T-helper 17 cell (primary cell): ENCODE data around the gene SMAGP. TPM values are rescaled to one million over a fixed set of nuclear protein-coding genes. Genes with fewer than 3 reads are reported as not detected.
A peak's percentile ranks its signal among the peaks of the same experiment; 100 is the strongest.
"Not testable (repeated sequence)": the region's sequence is repeated elsewhere in the genome, so short reads cannot be mapped to it uniquely, and the experiment has no call there.

Experiments
- ATAC-seq: fragments of 150-1000 bp; cut with Tn5 transposase; 2 replicates; pipeline ENCODE4 v1.10.0; 2021; ENCODE audit warnings: mild to moderate bottlenecking, moderate library complexity
- DNase-seq, 3 donors: peaks; one replicate each; pipeline versions ENCODE4 v3.0.0 to v3.0.0-alpha.2; 2020 to 2021
- H3K9me3 ChIP-seq: one replicate; pipeline ENCODE4 v1.7.0; 2013; ENCODE audit warnings: low read length, mild to moderate bottlenecking; ENCODE audit not compliant: control insufficient read depth, poor library complexity, severe bottlenecking
- H3K27ac Mint-ChIP-seq: one replicate; pipeline ENCODE4 v1.8.0; 2022; ENCODE audit warnings: mild to moderate bottlenecking, moderate library complexity, mixed read lengths
- H3K27me3 Mint-ChIP-seq: one replicate; pipeline ENCODE4 v1.8.0; 2022; ENCODE audit warnings: mixed read lengths
- H3K36me3 Mint-ChIP-seq: one replicate; pipeline ENCODE4 v1.8.0; 2022; ENCODE audit warnings: low read depth, mixed read lengths
- H3K4me1 Mint-ChIP-seq: one replicate; pipeline ENCODE4 v1.8.0; 2022; ENCODE audit warnings: mild to moderate bottlenecking, mixed read lengths
- H3K4me3 Mint-ChIP-seq: one replicate; pipeline ENCODE4 v1.8.0; 2022; ENCODE audit warnings: mild to moderate bottlenecking, moderate library complexity, mixed read lengths
- total RNA-seq, 4 donors: library from RNA in 2 of 4; stranded (reverse) in 2 of 4; gene quantifications; one replicate each; pipeline ENCODE4 v1.2.3 and lab custom pipeline; 2022 to 2026

SMAGP gene
- total RNA-seq, 2 donors from 2014 or later = 1.9 to 3.4 TPM

GRCh38 chr12:51227962-51228361 lies 42.3 kb downstream of the SMAGP start:
- no peak overlapping the region for H3K4me3 Mint-ChIP-seq
- no peaks in the 10 kb centered on the region for H3K9me3 ChIP-seq
- ATAC-seq (no peak), DNase-seq (no peak)
- no peak overlapping the region for H3K27ac Mint-ChIP-seq
- peaks cover 2% of the 10 kb centered on the region for H3K36me3 Mint-ChIP-seq
- H3K27me3 Mint-ChIP-seq = no peaks in the 10 kb centered on the region
- H3K4me1 Mint-ChIP-seq = peaks cover 7% of the 10 kb centered on the region

GRCh38 chr12:51227112-51227511 lies 43.1 kb downstream of the SMAGP start:
- not testable (repeated sequence) for H3K4me3 Mint-ChIP-seq, ATAC-seq

GRCh38 chr12:51225771-51226170 lies 44.4 kb downstream of the SMAGP start:
- no peak for DNase-seq
- Mint-ChIP-seq H3K27ac (no peak overlapping the region), H3K27me3 (no peaks in the 10 kb centered on the region), H3K4me1 (peaks cover 9% of the 10 kb centered on the region), H3K36me3 (peaks cover 2% of the 10 kb centered on the region), H3K4me3 (no peak overlapping the region)
- ATAC-seq = no peak
- no peaks in the 10 kb centered on the region for H3K9me3 ChIP-seq

More at GRCh38 chr12:51227112-51227511, 43.1 kb downstream of the SMAGP start:
- not testable (repeated sequence) for DNase-seq, H3K4me1 Mint-ChIP-seq, H3K36me3 Mint-ChIP-seq, H3K9me3 ChIP-seq, H3K27me3 Mint-ChIP-seq
- peak overlapping the region; percentile 54 for H3K27ac Mint-ChIP-seq

- ATAC-seq (no peak), DNase-seq (no peak)
- H3K4me1 Mint-ChIP-seq = peaks cover 9% of the 10 kb centered on the region
- no peak overlapping the region for H3K27ac Mint-ChIP-seq
- no peaks in the 10 kb centered on the region for H3K27me3 Mint-ChIP-seq
- no peaks in the 10 kb centered on the region for H3K9me3 ChIP-seq
- H3K36me3 Mint-ChIP-seq = peaks cover 2% of the 10 kb centered on the region
- no peak overlapping the region for H3K4me3 Mint-ChIP-seq
Observed at GRCh38 chr12:51225234-51225633, 45.0 kb downstream of the SMAGP start.

- no peak for DNase-seq
- H3K27ac Mint-ChIP-seq = no peak overlapping the region
Observed at GRCh38 chr12:51224625-51225024, 45.6 kb downstream of the SMAGP start.

GRCh38 chr12:51222461-51222860 lies 47.8 kb downstream of the SMAGP start:
- Mint-ChIP-seq H3K27ac (peak overlapping the region; percentile 16), H3K4me3 (no peak overlapping the region), H3K4me1 (peaks cover 19% of the 10 kb centered on the region), H3K36me3 (peaks cover 2% of the 10 kb centered on the region), H3K27me3 (no peaks in the 10 kb centered on the region)
- no peaks in the 10 kb centered on the region for H3K9me3 ChIP-seq
- ATAC-seq (no peak), DNase-seq (no peak)

More at GRCh38 chr12:51224625-51225024, 45.6 kb downstream of the SMAGP start:
- H3K9me3 ChIP-seq = no peaks in the 10 kb centered on the region
- no peak for ATAC-seq
- Mint-ChIP-seq H3K4me1 (peaks cover 9% of the 10 kb centered on the region), H3K4me3 (no peak overlapping the region), H3K27me3 (no peaks in the 10 kb centered on the region), H3K36me3 (peaks cover 2% of the 10 kb centered on the region)

GRCh38 chr12:51219857-51220256 lies 50.4 kb downstream of the SMAGP start:
- not testable (repeated sequence) for H3K27ac Mint-ChIP-seq, H3K9me3 ChIP-seq, H3K27me3 Mint-ChIP-seq, ATAC-seq, DNase-seq, H3K36me3 Mint-ChIP-seq, H3K4me3 Mint-ChIP-seq
- peaks cover 17% of the 10 kb centered on the region for H3K4me1 Mint-ChIP-seq

- Mint-ChIP-seq H3K36me3 (peaks cover 2% of the 10 kb centered on the region), H3K4me1 (peaks cover 18% of the 10 kb centered on the region), H3K4me3 (peak overlapping the region; percentile 61), H3K27me3 (no peaks in the 10 kb centered on the region), H3K27ac (peak overlapping the region; percentile 93)
- no peaks in the 10 kb centered on the region for H3K9me3 ChIP-seq
- no peak for DNase-seq
- ATAC-seq = no peak
Observed at GRCh38 chr12:51219322-51219721, 50.9 kb downstream of the SMAGP start.

- Mint-ChIP-seq H3K4me1 (peaks cover 21% of the 10 kb centered on the region), H3K4me3 (peak overlapping the region; percentile 95), H3K27me3 (no peaks in the 10 kb centered on the region), H3K27ac (peak overlapping the region; percentile 93), H3K36me3 (peaks cover 3% of the 10 kb centered on the region)
- no peak for DNase-seq
- ATAC-seq = no peak
- no peaks in the 10 kb centered on the region for H3K9me3 ChIP-seq
Observed at GRCh38 chr12:51218607-51219161, 51.5 kb downstream of the SMAGP start.

- Mint-ChIP-seq H3K4me3 (peak within 1 kb of the TSS; percentile 95), H3K36me3 (peaks cover 3% of the 10 kb centered on the region), H3K27ac (peak within 1 kb of the TSS; percentile 93), H3K4me1 (peaks cover 21% of the 10 kb centered on the region), H3K27me3 (no peaks in the 10 kb centered on the region)
- peak; percentile 60 to 63 (median 62) for DNase-seq
- H3K9me3 ChIP-seq = no peaks in the 10 kb centered on the region
- ATAC-seq = peak; percentile 85
Observed at GRCh38 chr12:51217968-51218606, 52.1 kb downstream of the SMAGP start, which contains the start of gene POU6F1. TSS of gene POU6F1 (minus strand) at chr12:51218062. CDS start at chr12:51206836, 11,226 bp downstream.

- H3K27ac Mint-ChIP-seq = peak overlapping the region; percentile 93
- no peaks in the 10 kb centered on the region for H3K27me3 Mint-ChIP-seq
- H3K4me1 Mint-ChIP-seq = peaks cover 20% of the 10 kb centered on the region
- peaks cover 3% of the 10 kb centered on the region for H3K36me3 Mint-ChIP-seq
- no peaks in the 10 kb centered on the region for H3K9me3 ChIP-seq
- peak; percentile 37 to 39 (median 38) for DNase-seq
- H3K4me3 Mint-ChIP-seq = peak overlapping the region; percentile 95
- ATAC-seq = peak; percentile 58
Observed at GRCh38 chr12:51217133-51217967, 52.9 kb downstream of the SMAGP start.

GRCh38 chr12:51216642-51217041 lies 53.6 kb downstream of the SMAGP start:
- Mint-ChIP-seq H3K36me3 (peaks cover 3% of the 10 kb centered on the region), H3K27ac (peak overlapping the region; percentile 79), H3K27me3 (no peaks in the 10 kb centered on the region), H3K4me3 (peak overlapping the region; percentile 80), H3K4me1 (peaks cover 19% of the 10 kb centered on the region)
- no peak for DNase-seq
- no peak for ATAC-seq
- no peaks in the 10 kb centered on the region for H3K9me3 ChIP-seq

- peaks cover 22% of the 10 kb centered on the region for H3K4me1 Mint-ChIP-seq
- H3K27me3 Mint-ChIP-seq = no peaks in the 10 kb centered on the region
- no peak overlapping the region for H3K4me3 Mint-ChIP-seq
Observed at GRCh38 chr12:51214895-51215294, 55.3 kb downstream of the SMAGP start.

More at GRCh38 chr12:51214895-51215294, 55.3 kb downstream of the SMAGP start:
- ATAC-seq = no peak
- DNase-seq = no peak
- H3K9me3 ChIP-seq = no peaks in the 10 kb centered on the region
- Mint-ChIP-seq H3K36me3 (peaks cover 3% of the 10 kb centered on the region), H3K27ac (no peak overlapping the region)
